Measurements from ENCODE around the gene PRSS23. TPM values are rescaled to one million over a fixed set of nuclear protein-coding genes. Genes with fewer than 3 reads are reported as not detected.
"Not testable (repeated sequence)": the region's sequence is repeated elsewhere in the genome, so short reads cannot be mapped to it uniquely, and the experiment has no call there.

PRSS23 gene
- total RNA-seq, 2 experiments from 2014 or later: 0.62 to 1.5 TPM

DNA sequence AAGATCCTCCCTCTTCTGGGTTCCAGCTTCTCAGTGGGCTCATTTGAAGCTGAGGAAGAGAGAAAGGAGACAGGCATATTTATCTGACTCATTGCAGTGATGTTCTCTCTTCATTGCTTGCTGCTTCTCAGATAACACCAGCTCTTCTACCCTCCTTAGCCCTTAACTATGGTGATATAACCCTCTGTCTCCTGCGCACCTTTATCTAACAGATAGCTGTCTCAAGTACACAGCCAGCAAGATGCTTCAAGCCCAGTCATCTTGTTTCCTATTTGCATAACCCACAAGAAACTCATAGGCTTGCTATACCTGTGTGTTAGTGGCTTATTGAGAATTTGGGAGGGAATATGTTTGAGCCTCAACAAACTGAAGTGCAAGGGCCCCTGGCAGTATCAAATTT lies 12.6 kb downstream of the PRSS23 start:
- no peak for DNase-seq
- POLR2A ChIA-PET: interaction anchor here (0.9 kb wide), 1 partner anchor 14 kb away, joined by 3 read pairs; no protein-coding TSS in a partner anchor
- ATAC-seq: peak; percentile 76
- no peaks in the 10 kb centered on the region for H3K9me3 Mint-ChIP-seq (ENCODE audit: low read depth)
- no peaks in the 10 kb centered on the region for H3K36me3 Mint-ChIP-seq (ENCODE audit: low read depth)
- CTCF ChIA-PET: interaction anchor here (1.0 to 2.8 kb wide), 3 partner anchors 26 to 358 kb away, joined by 3 to 9 read pairs (median 4); no protein-coding TSS in a partner anchor
- intact Hi-C loops (cut with DNase I, micrococcal nuclease): no loop called here
- no peak overlapping the region for H3K27ac Mint-ChIP-seq
- peaks cover 38% of the 10 kb centered on the region for H3K27me3 Mint-ChIP-seq
- no peak overlapping the region for H3K4me3 Mint-ChIP-seq
- no peaks in the 10 kb centered on the region for H3K4me1 Mint-ChIP-seq

GRCh38 chr11:86814775-86815174 lies 14.4 kb downstream of the PRSS23 start:
- DNase-seq (no peak), ATAC-seq (no peak)
- ChIA-PET POLR2A (no interaction called here), CTCF (interaction anchor here (0.5 kb wide), 1 partner anchor 358 kb away, joined by 3 read pairs; no protein-coding TSS in a partner anchor)
- Mint-ChIP-seq H3K36me3 (ENCODE audit: low read depth) (no peaks in the 10 kb centered on the region), H3K27ac (no peak overlapping the region), H3K27me3 (peaks cover 34% of the 10 kb centered on the region), H3K9me3 (ENCODE audit: low read depth) (no peaks in the 10 kb centered on the region), H3K4me1 (peaks cover 6% of the 10 kb centered on the region), H3K4me3 (no peak overlapping the region)
- intact Hi-C loops (cut with DNase I, micrococcal nuclease): loop anchor here (1.0 to 5.0 kb wide), 4 partner anchors 33 to 1217 kb away; partner anchors contain the start of genes CCDC83 (in 1 of the 2) and ME3 (in 1 of the 2)

DNA sequence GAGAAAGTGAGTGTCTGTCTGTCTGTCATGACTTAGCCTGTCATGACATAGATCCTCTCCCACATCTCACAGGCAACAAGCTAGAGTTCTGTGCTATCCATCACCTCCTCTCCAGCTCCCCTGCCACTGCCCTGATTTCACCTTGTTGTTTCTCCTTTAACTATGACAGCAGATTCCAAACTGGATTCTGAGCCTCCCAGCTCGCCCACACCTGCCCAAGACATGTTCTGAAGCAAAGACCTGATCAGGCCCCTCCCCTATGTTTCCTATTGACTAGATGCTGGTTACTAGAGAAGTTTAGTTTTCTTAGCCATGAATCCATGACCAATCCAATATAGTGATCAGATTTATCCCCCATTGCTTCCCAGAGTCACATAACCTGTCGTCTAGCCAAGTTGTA lies 15.4 kb downstream of the PRSS23 start:
- Mint-ChIP-seq H3K27ac (no peak overlapping the region), H3K27me3 (peaks cover 32% of the 10 kb centered on the region), H3K4me3 (no peak overlapping the region), H3K4me1 (peaks cover 6% of the 10 kb centered on the region), H3K9me3 (ENCODE audit: low read depth) (no peaks in the 10 kb centered on the region), H3K36me3 (ENCODE audit: low read depth) (no peaks in the 10 kb centered on the region)
- DNase-seq (no peak), ATAC-seq (no peak)
- ChIA-PET POLR2A (no interaction called here), CTCF (interaction anchor here (1.8 to 4.3 kb wide), 2 partner anchors 208 to 360 kb away, joined by 5 to 26 read pairs; no protein-coding TSS in a partner anchor)
- intact Hi-C loops (cut with DNase I, micrococcal nuclease): loop anchor here (5.0 kb wide), 3 partner anchors 143 to 1218 kb away; partner anchors contain the start of genes CCDC83 (in 1 of the 2) and ME3 (in 1 of the 2)

DNA sequence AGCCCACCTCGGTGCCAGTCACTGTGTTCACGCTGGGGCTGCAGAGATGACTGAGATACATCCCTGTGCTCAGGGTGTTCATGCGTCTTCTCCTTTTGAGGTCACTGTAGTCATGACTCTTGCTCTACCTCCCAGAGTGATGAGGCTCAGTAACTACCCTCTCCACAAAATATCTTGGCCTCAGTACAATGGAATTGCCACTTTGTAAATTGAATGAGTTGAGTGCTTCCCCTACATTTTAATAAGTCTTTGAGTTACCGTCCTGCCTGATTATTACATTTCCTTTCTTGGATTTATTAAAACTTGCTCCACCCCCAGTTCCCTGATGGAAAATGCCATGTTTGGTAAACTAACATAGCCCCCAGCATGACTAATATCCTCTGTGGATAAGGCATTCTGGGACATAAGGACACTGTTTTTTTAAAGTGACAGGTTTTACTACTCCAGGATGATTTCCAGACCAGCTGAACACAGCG lies 15.9 kb downstream of the PRSS23 start:
- POLR2A ChIA-PET: no interaction called here
- intact Hi-C loops (cut with DNase I, micrococcal nuclease): loop anchor here (5.0 kb wide), 3 partner anchors 144 to 1219 kb away; partner anchors contain the start of genes CCDC83 (in 1 of the 2) and ME3 (in 1 of the 2)
- peaks cover 6% of the 10 kb centered on the region for H3K4me1 Mint-ChIP-seq
- no peak overlapping the region for H3K27ac Mint-ChIP-seq
- CTCF ChIA-PET: interaction anchor here (1.8 to 4.3 kb wide), 2 partner anchors 208 to 361 kb away, joined by 5 to 26 read pairs; no protein-coding TSS in a partner anchor
- no peak for DNase-seq
- H3K36me3 Mint-ChIP-seq (ENCODE audit: low read depth): no peaks in the 10 kb centered on the region
- no peak for ATAC-seq
- H3K9me3 Mint-ChIP-seq (ENCODE audit: low read depth): no peaks in the 10 kb centered on the region
- no peak overlapping the region for H3K4me3 Mint-ChIP-seq
- H3K27me3 Mint-ChIP-seq: peaks cover 32% of the 10 kb centered on the region

GRCh38 chr11:86818462-86819192 lies 18.3 kb downstream of the PRSS23 start:
- Mint-ChIP-seq H3K27ac (no peak overlapping the region), H3K4me3 (no peak overlapping the region), H3K9me3 (ENCODE audit: low read depth) (no peaks in the 10 kb centered on the region), H3K4me1 (peaks cover 6% of the 10 kb centered on the region), H3K36me3 (ENCODE audit: low read depth) (no peaks in the 10 kb centered on the region), H3K27me3 (peaks cover 27% of the 10 kb centered on the region)
- ATAC-seq (no peak), DNase-seq (no peak)
- ChIA-PET POLR2A (no interaction called here), CTCF (interaction anchor here (4.3 kb wide), 1 partner anchor 363 kb away, joined by 26 read pairs; no protein-coding TSS in a partner anchor)
- intact Hi-C loops (cut with DNase I, micrococcal nuclease): loop anchor here (1.0 to 5.0 kb wide), 8 partner anchors 146 to 1221 kb away; partner anchors contain the start of genes CCDC83 (in 2 of the 2) and ME3 (in 1 of the 2)

DNA sequence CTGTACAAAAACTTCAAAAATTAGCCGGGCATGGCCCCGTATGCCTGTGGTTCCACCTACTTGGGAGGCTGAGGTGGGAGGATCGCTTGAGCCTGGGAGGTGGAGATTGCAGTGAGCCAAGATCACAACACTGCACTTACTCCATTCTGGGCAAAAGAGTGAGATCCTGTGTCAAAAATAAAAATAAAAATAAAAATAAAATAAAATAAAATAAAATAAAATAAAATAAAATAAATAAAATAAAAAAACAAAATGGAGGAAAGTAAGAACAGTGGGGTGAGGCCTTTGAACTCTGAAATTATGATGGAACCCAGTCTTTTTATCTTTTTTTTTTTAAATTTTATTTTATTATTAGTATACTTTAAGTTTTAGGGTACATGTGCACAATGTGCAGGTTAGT lies 23.8 kb downstream of the PRSS23 start:
- H3K27me3 Mint-ChIP-seq; H3K9me3 Mint-ChIP-seq (ENCODE audit: low read depth); DNase-seq; ATAC-seq; intact Hi-C loops (cut with DNase I, micrococcal nuclease); H3K4me3 Mint-ChIP-seq; H3K36me3 Mint-ChIP-seq (ENCODE audit: low read depth); POLR2A ChIA-PET; H3K27ac Mint-ChIP-seq; H3K4me1 Mint-ChIP-seq; CTCF ChIA-PET: not testable (repeated sequence)

DNA sequence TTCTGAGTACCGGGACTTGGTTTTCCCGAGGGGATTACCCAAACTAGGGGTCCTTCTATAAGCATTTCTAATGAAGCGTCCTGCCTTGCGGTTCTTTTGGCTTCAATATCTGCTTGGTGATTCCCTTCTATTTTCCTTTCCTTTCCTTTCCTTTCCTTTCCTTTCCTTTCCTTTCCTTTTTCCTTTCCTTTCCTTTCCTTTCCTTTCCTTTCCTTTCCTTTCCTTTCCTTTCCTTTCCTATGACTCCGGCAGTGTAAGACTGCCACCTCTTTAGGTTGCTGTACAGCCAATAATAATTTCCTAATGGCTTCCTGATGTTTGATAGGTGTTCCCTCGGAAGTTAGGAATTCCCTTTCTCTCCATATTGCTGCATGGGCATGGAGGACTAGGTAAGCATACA lies 34.0 kb downstream of the PRSS23 start:
- CTCF ChIA-PET: interaction anchor here (0.6 kb wide), 1 partner anchor 1329 kb away, joined by 3 read pairs; no protein-coding TSS in a partner anchor
- H3K9me3 Mint-ChIP-seq (ENCODE audit: low read depth); intact Hi-C loops (cut with DNase I, micrococcal nuclease); ATAC-seq; H3K27ac Mint-ChIP-seq; POLR2A ChIA-PET; H3K36me3 Mint-ChIP-seq (ENCODE audit: low read depth); DNase-seq; H3K4me3 Mint-ChIP-seq; H3K4me1 Mint-ChIP-seq: not testable (repeated sequence)
- peaks cover 18% of the 10 kb centered on the region for H3K27me3 Mint-ChIP-seq

DNA sequence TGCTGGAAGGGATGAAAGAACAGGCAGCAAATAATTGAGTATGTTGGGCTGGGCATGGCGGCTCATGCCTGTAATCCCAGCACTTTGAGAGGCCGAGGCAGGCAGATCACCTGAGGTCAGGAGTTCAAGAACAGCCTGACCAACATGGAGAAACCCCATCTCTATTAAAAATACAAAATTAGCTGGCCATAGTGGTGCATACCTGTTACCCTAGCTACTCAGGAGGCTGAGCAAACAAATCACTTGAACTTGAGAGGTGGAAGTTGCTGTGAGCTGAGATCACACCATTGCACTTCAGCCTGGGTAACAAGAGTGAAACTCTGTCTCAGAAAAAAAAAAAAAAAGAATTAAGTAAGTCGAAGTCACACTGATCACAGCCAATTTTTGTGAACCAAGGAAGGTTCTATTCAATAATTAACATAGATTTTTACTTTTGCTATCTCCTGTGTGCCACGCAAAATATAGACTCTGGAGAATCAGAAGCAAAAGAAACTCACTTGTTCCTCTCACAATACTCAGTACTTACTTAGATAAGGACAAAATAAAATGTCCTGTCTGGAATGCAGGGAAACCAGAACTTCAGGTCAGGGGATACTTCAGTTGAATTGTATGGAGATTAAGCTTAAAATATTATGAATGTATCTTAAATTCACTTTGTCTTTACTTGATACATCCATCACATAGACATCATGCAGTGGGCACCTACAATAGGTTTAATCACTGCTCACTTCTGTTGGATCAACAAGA lies 44.6 kb downstream of the PRSS23 start:
- ATAC-seq; H3K36me3 Mint-ChIP-seq (ENCODE audit: low read depth); H3K9me3 Mint-ChIP-seq (ENCODE audit: low read depth); H3K27ac Mint-ChIP-seq; H3K4me1 Mint-ChIP-seq; H3K4me3 Mint-ChIP-seq; POLR2A ChIA-PET; intact Hi-C loops (cut with DNase I, micrococcal nuclease); DNase-seq; CTCF ChIA-PET: not testable (repeated sequence)
- H3K27me3 Mint-ChIP-seq: peaks cover 18% of the 10 kb centered on the region

DNA sequence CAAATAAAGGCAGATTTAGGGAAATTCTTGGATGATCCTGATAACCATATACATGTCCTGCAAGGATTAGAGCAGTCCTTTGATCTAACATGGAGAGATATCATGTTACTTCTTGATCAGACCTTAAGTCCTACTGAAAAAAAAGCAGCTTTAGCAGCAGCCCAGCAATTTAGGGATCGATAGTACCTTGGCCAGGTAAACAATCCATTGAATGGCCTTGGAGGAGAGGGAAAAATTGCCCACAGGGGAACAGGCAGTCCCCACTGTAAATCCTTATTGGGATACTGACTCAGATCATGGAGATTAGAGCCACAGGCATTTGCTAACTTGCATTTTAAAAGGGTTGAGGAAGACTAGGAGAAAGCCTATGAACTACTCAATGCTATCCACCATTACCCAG lies 47.8 kb downstream of the PRSS23 start:
- no peak overlapping the region for H3K27ac Mint-ChIP-seq
- H3K36me3 Mint-ChIP-seq (ENCODE audit: low read depth): no peaks in the 10 kb centered on the region
- H3K4me1 Mint-ChIP-seq: no peaks in the 10 kb centered on the region
- no peak overlapping the region for H3K4me3 Mint-ChIP-seq
- peaks cover 7% of the 10 kb centered on the region for H3K27me3 Mint-ChIP-seq
- H3K9me3 Mint-ChIP-seq (ENCODE audit: low read depth): no peaks in the 10 kb centered on the region
- intact Hi-C loops (cut with DNase I, micrococcal nuclease): no loop called here
- ATAC-seq: no peak
- ChIA-PET CTCF (no interaction called here), POLR2A (no interaction called here)
- no peak for DNase-seq

- CTCF ChIA-PET: no interaction called here
- POLR2A ChIA-PET: no interaction called here
- Mint-ChIP-seq H3K4me3 (no peak overlapping the region), H3K27ac (no peak overlapping the region), H3K27me3 (peaks cover 5% of the 10 kb centered on the region), H3K9me3 (ENCODE audit: low read depth) (no peaks in the 10 kb centered on the region), H3K36me3 (ENCODE audit: low read depth) (no peaks in the 10 kb centered on the region), H3K4me1 (no peaks in the 10 kb centered on the region)
- intact Hi-C loops (cut with DNase I, micrococcal nuclease): no loop called here
- no peak for ATAC-seq
- no peak for DNase-seq
Measured at GRCh38 chr11:86849679-86850078, 49.3 kb downstream of the PRSS23 start.
